Measurements from ENCODE around the gene NEK3.

- TF ChIP-seq EP300 (conservative IDR thresholded peaks at IDR 0.05; ENCODE audit: poor library complexity, severe bottlenecking) (no peak), POLR2AphosphoS5 (IDR thresholded peaks at IDR 0.05) (no peak), TAF1 (IDR thresholded peaks at IDR 0.05; ENCODE audit: low read depth) (no peak), CTCF (IDR thresholded peaks at IDR 0.05; ENCODE audit: poor library complexity, severe bottlenecking) (no peak), EZH2 (IDR thresholded peaks at IDR 0.05; ENCODE audit: borderline replicate concordance, insufficient read depth, low read length, poor library complexity, severe bottlenecking) (no peak), MXI1 (conservative IDR thresholded peaks at IDR 0.05; ENCODE audit: poor library complexity, severe bottlenecking) (no peak), SMC3 (conservative IDR thresholded peaks at IDR 0.05; ENCODE audit: poor library complexity) (no peak)
These were observed 41.3 kb downstream of the NEK3 start for GRCh38 chr13:52118095-52118494.
